Panc1 (cell line): ENCODE data around the gene DNM3. TPM values are rescaled to one million over a fixed set of nuclear protein-coding genes. Genes with fewer than 3 reads are reported as not detected.

Experiments used
- ATAC-seq: fragments of 200-7000 bp; cut with Tn5 transposase; 2 replicates; pipeline ENCODE4 v1.9.1; 2020; ENCODE audit warnings: mild to moderate bottlenecking, moderate library complexity
- BruUV-seq: library from RNA; stranded (reverse); fragments of 400-500 nt; replicated peaks from 2 replicates; lab custom pipeline; 2021; lab: Mats Ljungman, UMichigan
- CTCF ChIA-PET: fragments of 300-600 bp; sonication (Branson Sonifier 250); formaldehyde crosslinking; loops from one replicate; lab custom pipeline; 2022; ENCODE audit warnings: antibody characterized with exemption; lab: Charles Lee
- POLR2A ChIA-PET: fragments of 300-600 bp; sonication (Branson Sonifier 250); formaldehyde crosslinking; loops from one replicate; lab custom pipeline; 2022; ENCODE audit warnings: antibody characterized with exemption; lab: Charles Lee
- DNase-seq: peaks from one replicate; pipeline ENCODE4 v3.0.0-alpha.2; 2010; ENCODE audit warnings: low read depth, low spot score
- H3K27ac ChIP-seq: 2 replicates; pipeline ENCODE4 v1.5.1; 2011; ENCODE audit warnings: mild to moderate bottlenecking, low read length, inconsistent platforms
- H3K27me3 ChIP-seq: fragments of 200-500 bp; sonication (Bioruptor generic); 2 replicates; pipeline ENCODE4 v1.6.0; 2014; ENCODE audit warnings: low read length, inconsistent platforms; ENCODE audit not compliant: control insufficient read depth, insufficient read depth
- H3K36me3 ChIP-seq: fragments of 200-500 bp; sonication (Bioruptor generic); 2 replicates; pipeline ENCODE4 v1.5.1; 2014; ENCODE audit warnings: inconsistent platforms, mild to moderate bottlenecking, low read length, moderate library complexity; ENCODE audit not compliant: control insufficient read depth, insufficient read depth
- H3K4me1 ChIP-seq: 2 replicates; pipeline ENCODE4 v1.5.1; 2011; ENCODE audit warnings: inconsistent platforms, mild to moderate bottlenecking, low read length, moderate library complexity; ENCODE audit not compliant: control insufficient read depth, insufficient read depth
- H3K4me3 ChIP-seq, 2 experiments: 2 replicates each; pipeline ENCODE4 v1.5.1; 2011 to 2012; ENCODE audit warnings: low read depth in 2 of 2, low read length in 2 of 2, mild to moderate bottlenecking in 2 of 2, inconsistent platforms in 1 of 2, moderate library complexity in 1 of 2
- H3K9me3 ChIP-seq: fragments of 200-500 bp; sonication (Bioruptor generic); 2 replicates; pipeline ENCODE4 v1.5.1; 2014; ENCODE audit warnings: low read depth, mild to moderate bottlenecking, inconsistent platforms, low read length, moderate library complexity; ENCODE audit not compliant: control insufficient read depth, insufficient read depth
- POLR2AphosphoS5 ChIP-seq: IDR thresholded peaks from 2 replicates; pipeline ENCODE4 v1.6.1; 2012; ENCODE audit warnings: mild to moderate bottlenecking, low read depth, low read length, moderate library complexity
- REST ChIP-seq, 2 experiments: IDR thresholded peaks; 2 replicates each; pipeline ENCODE4 v1.6.1; 2011 to 2012; ENCODE audit warnings: low read depth in 2 of 2, control low read depth in 1 of 2, low read length in 1 of 2, mild to moderate bottlenecking in 1 of 2, moderate library complexity in 1 of 2; ENCODE audit not compliant: insufficient read depth in 1 of 2
- SIN3A ChIP-seq: IDR thresholded peaks from 2 replicates; pipeline ENCODE4 v1.6.1; 2012; ENCODE audit warnings: low read depth, mild to moderate bottlenecking, low read length, moderate library complexity, borderline replicate concordance; ENCODE audit not compliant: insufficient read depth
- TCF7L2 ChIP-seq: IDR thresholded peaks from 2 replicates; pipeline ENCODE4 v1.6.1; 2011; ENCODE audit warnings: mild to moderate bottlenecking, low read depth, low read length, inconsistent platforms
- in situ Hi-C: cut with HindIII; loops from 2 replicates; pipeline ENCODE4 v1.10.0; 2016; ENCODE audit warnings: low sequenced_read_pairs, low pct_unique_long_range_greater_than_20kb
- intact Hi-C: fragments of 100-400 bp; cut with micrococcal nuclease; formaldehyde crosslinking; loops from one replicate; pipeline ENCODE4 v1.10.0; 2022; ENCODE audit not compliant: unreplicated experiment
- total RNA-seq: library from RNA; stranded (reverse); gene quantifications from one replicate; pipeline ENCODE4 v1.2.1, GENCODE V29; 2021; ENCODE audit not compliant: unreplicated experiment
- TF ChIP-seq, protein P1 (sequence below): fragments of 450-650 bp; IDR thresholded peaks from 2 replicates; pipeline ENCODE4 v1.5.1; 2017; ENCODE audit warnings: mild to moderate bottlenecking

The DNM3 gene
- total RNA-seq, 1 experiment from 2014 or later = 0.46 TPM

DNA sequence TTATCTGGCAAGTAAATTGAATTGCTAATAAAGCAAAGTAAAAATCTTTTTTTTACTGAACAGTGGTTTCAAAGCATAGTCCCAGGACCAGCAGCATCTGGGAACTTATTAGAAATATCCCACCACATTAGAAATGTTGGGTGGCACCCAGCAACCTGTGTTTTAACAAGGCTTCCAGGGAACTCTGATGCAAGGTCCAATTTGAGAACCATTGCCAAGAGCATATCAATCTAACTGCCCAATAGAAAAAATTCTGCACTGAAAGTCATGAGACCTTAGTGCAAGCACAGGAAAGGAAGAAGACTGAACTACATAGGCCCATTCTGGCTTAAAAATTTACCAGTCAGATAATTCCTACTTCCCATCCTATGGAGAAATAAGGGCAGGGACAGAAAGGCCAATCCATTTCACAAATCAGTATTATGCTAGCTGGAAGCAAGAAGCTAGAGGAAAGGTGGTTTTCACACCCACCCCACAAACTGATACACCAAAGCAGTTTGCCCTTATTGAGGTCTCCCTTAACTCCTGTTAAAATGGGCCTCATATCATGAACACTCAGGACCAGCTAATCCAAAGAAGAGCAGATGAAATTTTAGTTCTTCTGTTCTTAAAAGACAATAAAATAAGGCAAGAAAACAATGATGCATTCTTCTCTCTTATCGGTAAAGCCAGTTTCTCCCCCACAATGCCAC is 561.7 kb downstream of the DNM3 start:
- CTCF ChIA-PET = no interaction called here
- BruUV-seq = no TSS peak
- Histone ChIP-seq H3K36me3 (no peaks in the 10 kb centered on the region), H3K27ac (peak overlapping the region; percentile 100), H3K4me3 (no peak overlapping the region), H3K4me1 (peaks cover 24% of the 10 kb centered on the region), H3K27me3 (no peaks in the 10 kb centered on the region), H3K9me3 (peaks cover 6% of the 10 kb centered on the region; the same call in 1 of the 2 replicates)
- TF ChIP-seq, protein P1, sequence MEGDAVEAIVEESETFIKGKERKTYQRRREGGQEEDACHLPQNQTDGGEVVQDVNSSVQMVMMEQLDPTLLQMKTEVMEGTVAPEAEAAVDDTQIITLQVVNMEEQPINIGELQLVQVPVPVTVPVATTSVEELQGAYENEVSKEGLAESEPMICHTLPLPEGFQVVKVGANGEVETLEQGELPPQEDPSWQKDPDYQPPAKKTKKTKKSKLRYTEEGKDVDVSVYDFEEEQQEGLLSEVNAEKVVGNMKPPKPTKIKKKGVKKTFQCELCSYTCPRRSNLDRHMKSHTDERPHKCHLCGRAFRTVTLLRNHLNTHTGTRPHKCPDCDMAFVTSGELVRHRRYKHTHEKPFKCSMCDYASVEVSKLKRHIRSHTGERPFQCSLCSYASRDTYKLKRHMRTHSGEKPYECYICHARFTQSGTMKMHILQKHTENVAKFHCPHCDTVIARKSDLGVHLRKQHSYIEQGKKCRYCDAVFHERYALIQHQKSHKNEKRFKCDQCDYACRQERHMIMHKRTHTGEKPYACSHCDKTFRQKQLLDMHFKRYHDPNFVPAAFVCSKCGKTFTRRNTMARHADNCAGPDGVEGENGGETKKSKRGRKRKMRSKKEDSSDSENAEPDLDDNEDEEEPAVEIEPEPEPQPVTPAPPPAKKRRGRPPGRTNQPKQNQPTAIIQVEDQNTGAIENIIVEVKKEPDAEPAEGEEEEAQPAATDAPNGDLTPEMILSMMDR = no peak
- TF ChIP-seq SIN3A = no peak
- TF ChIP-seq POLR2AphosphoS5 = no peak
- no peak for TF ChIP-seq REST (IDR thresholded peaks at IDR 0.05; ENCODE audit: insufficient read depth in 1 of 2, low read depth in 2 of 2, low read length in 1 of 2)
- no peak for TF ChIP-seq TCF7L2
- intact Hi-C loops (no loop called here), in situ Hi-C loops (no loop called here)
- DNase-seq (no peak), ATAC-seq (no peak)
- POLR2A ChIA-PET = interaction anchor here (0.6 kb wide), 1 partner anchor 151 kb away, joined by 3 read pairs; no protein-coding TSS in a partner anchor

DNA sequence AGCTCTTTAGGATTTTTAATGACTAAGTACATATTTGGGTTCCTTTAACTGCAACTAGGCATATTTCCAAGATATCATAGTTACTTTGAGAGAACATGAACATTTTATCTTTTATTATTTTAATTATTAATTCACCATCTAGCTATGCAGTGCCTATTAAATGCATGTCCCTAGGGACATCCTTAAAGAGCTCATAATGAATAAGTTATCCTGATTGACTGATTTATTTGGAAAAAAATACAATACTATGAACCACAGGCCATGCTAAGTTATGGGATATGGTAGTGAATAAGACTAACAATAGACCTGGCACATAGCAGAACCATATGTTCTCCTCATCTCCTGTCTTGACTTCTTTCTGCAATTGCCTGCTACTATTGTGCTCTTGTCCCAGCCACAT is 562.8 kb downstream of the DNM3 start:
- intact Hi-C loops (no loop called here), in situ Hi-C loops (no loop called here)
- ChIA-PET CTCF (interaction anchor here (0.6 kb wide), 2 partner anchors 352 to 1023 kb away, joined by 4 to 10 read pairs; no protein-coding TSS in a partner anchor), POLR2A (no interaction called here)
- Histone ChIP-seq H3K9me3 (no peaks in the 10 kb centered on the region; the same call in 1 of the 2 replicates), H3K27ac (peak overlapping the region; percentile 1; the same call in 1 of the 2 replicates), H3K27me3 (no peaks in the 10 kb centered on the region), H3K36me3 (no peaks in the 10 kb centered on the region), H3K4me3 (no peak overlapping the region), H3K4me1 (peaks cover 16% of the 10 kb centered on the region)
- BruUV-seq = no TSS peak
- DNase-seq = no peak
- no peak for ATAC-seq
- no peak for TF ChIP-seq REST (IDR thresholded peaks at IDR 0.05; ENCODE audit: insufficient read depth in 1 of 2, low read depth in 2 of 2, low read length in 1 of 2)
- TF ChIP-seq TCF7L2 = no peak
- TF ChIP-seq POLR2AphosphoS5 = no peak
- no peak for TF ChIP-seq SIN3A
